GM18861 (cell line): ENCODE measurements around the gene TUBGCP3.
"Not testable (repeated sequence)": the region's sequence is repeated elsewhere in the genome, so short reads cannot be mapped to it uniquely, and the experiment has no call there.

Experiments used
- ATAC-seq: cut with Tn5 transposase; IDR thresholded peaks from one replicate; pipeline ENCODE4 v1.9.1; 2021; ENCODE audit not compliant: unreplicated experiment

Gene TUBGCP3

DNA sequence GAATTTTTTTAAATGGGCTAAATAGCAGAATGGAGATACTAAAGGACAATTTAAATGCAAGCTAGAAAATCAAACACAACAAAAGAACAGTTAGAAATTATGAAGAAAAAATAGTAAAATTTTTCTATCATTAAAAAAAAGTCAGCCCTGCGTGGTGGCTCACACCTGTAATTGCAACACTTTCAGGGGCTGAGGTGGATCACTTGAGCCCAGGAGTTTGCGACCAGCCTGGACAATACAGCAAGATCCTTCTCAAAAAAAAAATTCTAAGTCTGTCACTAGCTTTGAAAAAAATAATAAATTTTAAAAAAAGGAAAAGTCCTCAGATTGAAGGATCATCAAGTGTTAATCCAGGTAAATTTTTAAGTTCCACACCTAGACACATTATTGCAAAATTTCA, 7.7 kb downstream of the TUBGCP3 start:
- no peak for ATAC-seq

DNA sequence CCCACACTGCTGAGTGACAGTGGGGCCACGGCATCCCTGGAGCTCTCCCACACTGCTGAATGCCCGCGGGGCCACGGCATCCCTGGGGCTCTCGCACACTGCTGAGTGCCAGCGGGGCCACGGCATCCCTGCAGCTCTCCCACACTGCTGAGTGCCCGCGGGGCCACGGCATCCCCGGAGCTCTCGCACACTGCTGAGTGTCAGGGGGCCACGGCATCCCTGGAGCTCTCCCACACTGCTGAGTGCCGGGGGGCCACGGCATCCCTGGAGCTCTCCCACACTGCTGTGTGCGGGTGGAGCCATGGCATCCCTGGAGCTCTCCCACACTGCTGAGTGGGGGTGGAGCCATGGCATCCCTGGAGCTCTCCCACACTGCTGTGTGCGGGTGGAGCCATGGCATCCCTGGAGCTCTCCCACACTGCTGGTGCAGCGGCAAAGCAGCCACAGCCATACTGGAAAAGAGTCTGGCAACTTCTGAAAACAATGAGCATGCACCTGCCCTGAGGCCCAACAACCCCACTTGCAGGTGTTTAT, 8.6 kb downstream of the TUBGCP3 start:
- no peak for ATAC-seq

DNA sequence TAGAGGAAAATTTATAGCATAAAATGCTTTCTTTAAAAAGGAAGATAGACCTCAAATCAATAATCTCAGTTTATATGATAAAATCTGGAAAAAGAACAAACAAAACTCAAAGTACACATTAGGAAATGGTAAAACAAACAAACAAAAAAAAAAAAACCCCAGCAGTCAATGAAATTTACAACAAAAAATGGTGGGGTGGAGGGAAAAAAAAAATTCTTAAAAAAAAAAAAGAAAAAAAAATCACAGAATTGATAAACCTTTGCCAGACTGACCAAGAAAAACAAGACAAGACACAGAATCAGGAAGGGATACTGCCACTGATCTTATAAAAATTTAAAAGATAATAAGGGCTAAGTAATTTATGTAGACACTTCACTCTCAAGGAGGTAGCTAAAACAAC, 11.2 kb downstream of the TUBGCP3 start:
- no peak for ATAC-seq

DNA sequence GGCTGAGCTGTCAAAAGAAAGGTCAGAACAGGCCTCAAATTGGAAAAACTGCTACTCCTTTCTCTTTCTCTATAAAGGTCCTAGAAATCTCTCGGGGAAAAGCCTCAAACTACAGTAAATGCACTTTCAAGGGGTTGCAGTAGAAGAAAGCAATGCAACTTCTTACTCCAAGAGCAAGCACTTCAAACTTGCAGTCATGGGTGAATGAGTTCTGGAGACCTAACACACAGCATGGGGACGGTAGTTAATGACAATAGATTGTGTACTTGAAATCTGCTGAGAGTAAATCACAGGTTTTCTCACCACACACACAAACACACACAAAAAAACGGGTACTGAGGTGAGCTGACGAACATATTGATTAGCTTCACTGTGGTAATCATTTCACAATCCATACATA, 11.8 kb downstream of the TUBGCP3 start:
- no peak for ATAC-seq

DNA sequence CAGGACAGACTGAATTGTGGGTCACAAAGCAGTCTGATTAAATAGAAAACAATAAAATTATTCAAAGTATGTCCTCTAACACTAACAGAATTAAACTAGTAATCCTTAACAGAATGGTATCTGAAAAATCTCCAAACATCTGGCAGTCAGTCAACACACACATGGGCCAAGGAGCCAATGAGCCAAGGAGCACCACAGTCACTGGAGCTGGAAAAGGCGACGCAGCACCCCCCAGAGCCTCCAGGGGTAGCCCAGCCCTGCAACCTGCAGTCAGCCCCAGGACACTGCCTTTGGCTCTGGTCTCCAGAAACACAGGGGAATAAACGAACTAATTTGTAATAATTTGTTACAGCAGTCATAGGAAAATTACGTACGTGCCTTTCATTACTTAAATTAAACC, 12.3 kb downstream of the TUBGCP3 start:
- ATAC-seq, result no peak

DNA sequence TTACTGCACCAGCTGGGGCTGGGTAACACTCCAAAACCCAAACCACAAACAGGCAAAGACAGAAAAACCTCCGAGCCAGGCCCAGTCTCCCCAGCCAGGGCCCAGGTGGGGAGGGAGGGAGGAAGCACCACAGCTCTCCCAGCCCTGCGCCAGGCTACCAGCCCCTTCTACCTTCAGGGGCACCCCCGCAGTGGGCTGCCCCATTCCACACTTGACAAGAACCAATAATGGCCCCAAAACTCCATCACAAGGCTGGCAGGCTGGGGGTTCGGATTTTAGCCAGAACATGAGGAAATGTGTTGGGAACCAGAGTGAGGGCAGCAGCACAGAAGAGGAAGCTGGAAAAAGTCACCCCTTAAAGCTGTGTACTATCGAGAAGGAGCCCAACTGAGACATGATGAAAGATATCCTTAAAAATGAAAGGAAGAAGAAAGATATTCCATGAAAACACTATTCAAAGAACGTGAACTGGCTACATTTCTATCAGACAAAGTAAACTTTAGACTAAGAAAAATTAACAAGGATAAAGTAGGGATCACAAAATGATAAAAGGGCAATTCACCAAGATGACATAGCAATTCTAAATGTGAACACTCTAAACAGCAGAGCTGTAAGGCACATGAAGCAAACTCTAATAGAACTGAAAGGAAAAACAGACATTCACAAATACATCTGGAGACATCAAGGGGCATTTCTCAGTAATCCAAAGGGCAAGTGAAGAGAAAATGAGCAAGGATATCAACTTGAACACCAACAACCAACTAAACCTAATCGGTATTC, 12.9 kb downstream of the TUBGCP3 start:
- ATAC-seq, result peak; percentile 40

DNA sequence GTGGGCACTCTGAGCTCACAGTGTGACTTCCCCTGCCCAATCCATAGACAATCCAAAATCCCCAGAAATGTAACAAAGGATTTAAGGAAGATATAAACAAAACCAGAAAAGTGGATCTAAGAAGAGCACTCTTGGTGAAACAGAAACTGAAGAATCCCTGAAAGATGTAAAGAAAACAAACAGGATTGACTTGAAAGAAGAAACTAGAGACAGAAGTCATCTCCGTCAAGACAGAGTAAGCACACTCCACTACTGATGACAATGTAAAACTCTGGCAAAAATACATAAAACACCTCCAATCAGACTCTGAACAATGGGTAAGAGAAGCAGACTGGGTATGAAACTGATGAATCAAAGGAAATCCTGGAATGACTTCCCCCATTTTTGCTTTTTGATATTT, 13.5 kb downstream of the TUBGCP3 start:
- peak; percentile 46 for ATAC-seq

DNA sequence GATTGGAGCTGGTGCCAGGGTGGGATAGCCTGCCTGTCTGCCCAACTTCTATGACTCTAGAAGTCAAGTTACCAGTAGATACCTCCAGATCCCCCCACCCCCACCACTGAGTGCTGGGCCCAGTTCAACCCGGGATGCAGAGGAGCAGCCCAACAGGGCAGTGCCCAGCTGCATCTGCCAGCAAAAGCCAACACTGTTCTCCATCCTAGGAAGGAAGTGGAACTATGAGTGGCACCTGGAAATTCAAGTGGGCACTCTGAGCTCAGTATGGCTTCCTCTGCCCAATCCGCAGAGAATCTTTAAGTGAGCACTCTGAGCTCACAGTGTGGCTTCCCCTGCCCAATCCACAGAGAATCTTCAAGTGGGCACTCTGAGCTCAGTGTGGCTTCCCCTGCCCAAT, 14.2 kb downstream of the TUBGCP3 start:
- ATAC-seq, result no peak

DNA sequence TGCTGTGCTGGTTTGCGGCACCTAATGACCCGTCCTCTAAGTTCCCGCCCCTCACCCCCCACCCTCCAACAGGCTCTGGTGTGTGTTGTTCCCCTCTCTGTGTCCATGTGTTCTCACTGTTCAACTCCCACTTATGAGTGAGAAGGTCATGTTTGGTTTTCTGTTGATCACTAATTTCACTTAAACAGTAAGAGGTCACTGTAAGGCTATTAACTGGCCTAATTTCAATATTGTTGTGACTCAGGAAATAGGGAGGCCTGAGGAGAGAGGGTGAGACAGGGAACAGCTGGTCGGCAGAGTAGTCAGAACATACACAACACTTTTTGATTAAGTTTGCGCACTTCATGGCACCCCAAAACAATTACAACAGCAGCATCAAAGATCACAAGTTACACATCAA, 15.6 kb downstream of the TUBGCP3 start:
- ATAC-seq, result no peak

DNA sequence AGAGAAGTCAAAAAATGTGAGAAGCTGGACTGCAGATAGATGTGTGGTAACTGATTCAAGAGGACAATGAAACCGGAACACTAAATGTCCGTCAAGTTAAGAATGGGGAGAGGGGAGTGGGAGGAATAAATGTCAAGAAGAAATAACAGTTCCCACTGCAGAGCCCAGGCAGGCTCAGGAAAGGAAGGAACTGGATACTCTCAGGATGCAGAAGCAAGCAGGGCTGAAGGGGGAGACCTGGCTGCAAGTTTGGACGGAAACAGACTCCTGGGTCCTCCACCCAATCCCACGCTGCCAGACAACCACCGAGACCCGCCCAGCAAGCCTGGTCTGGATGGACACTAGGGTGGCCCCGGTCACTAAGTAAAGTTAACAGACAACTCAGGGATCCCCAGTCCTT, 18.1 kb downstream of the TUBGCP3 start:
- no peak for ATAC-seq

DNA sequence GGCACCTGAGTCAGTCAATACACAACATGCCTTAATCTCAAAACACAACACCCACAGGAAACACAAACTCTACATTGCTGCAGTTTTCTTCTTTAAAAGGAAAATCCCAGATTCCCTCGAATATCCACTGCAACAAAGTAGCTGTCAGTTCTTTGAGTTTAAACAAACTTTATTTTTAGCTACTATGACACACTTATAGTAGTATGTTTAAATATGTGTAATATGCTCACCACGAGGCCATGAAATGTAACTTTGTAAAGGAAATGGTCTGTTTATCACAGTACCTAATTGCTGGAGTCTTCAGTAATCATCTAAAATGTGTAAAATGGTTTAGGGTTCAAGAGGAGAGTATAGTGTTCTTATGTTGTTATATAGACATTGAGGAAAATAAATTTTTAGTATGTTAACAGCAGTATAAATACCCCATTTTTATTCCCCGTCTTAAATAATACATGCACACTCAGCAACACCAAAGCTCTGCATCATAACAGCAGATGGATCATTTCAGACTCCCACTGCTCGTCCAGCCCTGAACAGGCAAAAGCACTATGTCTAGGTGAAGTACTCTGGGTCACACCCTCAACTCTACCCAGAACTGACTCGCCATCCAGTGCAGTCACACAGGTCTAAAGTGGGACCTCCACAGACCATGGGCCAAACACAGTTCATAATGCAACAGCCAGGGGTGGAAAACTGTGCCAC, 20.6 kb downstream of the TUBGCP3 start:
- ATAC-seq, result no peak

DNA sequence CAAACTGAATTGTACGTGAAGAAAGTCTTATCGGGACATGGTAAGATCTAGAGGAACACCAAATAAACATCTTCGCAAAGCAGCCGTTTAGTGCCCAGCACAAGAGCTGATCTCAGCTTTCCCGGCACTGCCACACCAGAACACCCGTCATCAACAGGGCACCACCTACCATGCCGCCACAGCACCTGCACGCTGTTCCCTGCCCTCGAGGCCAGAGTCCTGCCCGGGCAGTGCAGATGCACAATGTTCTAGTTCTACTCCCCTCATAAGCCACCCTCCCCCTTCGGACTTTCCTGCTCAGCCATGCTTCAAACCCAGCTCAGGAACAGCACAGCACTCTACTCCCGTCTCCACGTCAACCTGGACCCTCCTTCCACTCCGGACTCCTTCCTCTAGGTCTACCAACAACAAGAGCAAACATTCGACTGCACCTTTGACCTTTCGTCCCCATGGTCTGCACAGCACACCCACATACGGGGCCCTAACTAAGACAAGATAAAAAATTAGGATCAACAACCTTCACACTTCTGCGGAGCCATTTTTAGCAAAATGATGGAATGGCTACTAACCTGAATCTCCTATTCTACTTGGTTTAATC, 25.1 kb downstream of the TUBGCP3 start:
- ATAC-seq, result no peak

DNA sequence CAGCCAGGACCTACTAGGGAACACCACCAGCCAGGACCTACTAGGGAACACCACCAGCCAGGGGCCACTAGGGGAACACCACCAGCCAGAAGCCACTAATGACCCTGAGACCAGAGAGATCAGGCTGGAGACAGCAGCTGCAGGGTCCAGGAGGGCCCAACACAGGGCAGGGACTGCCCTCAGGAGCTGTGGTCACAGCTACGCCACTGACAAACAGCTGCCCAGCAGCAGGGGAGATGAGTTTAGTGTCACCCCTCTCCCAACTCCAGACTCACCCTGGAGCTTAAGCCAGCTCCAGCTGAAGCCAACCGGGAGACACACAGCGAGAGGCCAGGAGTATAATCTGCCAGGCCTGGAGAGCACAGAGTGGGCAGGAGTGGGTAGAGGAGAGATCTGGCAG, 25.7 kb downstream of the TUBGCP3 start:
- ATAC-seq, result no peak

DNA sequence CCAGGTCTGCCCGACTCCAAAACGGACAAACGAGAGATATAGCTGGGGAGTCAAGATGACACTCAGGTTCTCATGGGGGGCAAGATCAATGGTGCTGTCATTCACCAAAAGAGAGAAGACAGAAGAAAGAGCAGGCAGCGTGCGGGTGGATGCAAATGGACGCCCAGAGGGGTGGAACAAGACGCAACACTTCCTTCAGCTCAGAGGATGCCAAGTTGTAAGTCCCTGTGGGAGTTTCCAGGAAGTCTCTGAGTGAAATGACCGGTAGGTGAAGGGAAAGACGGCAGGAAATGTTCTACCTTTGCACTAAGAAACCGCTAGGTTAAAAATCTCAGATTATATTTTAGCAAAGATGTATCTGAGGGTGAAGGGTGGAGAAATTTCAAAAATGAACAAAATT, 26.5 kb downstream of the TUBGCP3 start:
- ATAC-seq, result no peak

DNA sequence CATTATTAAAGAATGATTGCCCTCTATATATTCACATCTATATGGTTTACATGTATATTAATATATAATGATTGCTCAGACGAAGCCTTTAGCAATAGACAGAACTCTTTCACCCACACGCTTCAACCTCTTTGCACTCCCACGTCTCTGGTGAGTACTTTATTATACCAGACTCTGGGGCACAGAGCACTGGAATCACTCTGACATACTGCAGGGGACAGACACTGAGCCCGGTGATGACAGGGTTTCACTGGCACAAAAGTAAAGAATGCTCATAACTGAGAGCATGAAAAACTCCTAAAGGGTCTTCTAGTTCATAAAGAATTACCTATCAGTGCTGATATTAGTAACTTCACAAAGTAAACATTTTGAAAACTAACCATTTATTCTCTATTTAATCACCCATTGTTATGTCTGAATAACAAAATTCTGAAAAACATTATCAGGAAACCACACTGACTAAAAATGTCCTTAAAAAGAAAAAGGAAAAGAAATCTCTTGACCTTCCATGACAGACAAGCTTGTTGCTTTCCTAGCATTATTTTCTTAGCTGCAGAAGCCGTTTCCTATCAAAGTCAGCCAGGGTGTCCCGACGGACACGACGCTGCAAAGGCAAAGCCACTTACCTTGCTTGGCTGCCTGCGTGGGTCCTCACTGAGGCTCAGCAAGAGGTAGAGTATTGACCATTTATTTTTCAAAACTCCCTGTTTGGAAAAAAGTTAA, 29.1 kb downstream of the TUBGCP3 start:
- ATAC-seq, result no peak

DNA sequence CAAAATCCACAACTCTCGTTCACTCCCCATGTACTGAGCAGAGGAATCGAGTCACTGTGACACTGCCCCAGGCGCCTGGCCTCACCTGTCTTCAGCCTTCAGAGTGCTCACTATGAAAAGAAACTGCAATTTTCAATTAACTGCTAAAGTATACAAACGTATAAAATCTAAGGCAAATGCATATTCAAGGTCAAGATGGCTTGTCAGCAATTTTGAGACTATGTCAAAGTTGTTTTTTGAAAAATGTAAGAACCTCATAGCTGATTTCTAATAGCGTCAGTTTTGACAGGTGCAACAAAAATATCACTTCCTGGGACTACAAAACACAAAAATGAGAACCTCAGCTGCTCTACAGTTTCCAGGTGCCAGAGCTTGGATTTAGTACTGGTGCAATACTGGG, 31.4 kb downstream of the TUBGCP3 start:
- no peak for ATAC-seq

DNA sequence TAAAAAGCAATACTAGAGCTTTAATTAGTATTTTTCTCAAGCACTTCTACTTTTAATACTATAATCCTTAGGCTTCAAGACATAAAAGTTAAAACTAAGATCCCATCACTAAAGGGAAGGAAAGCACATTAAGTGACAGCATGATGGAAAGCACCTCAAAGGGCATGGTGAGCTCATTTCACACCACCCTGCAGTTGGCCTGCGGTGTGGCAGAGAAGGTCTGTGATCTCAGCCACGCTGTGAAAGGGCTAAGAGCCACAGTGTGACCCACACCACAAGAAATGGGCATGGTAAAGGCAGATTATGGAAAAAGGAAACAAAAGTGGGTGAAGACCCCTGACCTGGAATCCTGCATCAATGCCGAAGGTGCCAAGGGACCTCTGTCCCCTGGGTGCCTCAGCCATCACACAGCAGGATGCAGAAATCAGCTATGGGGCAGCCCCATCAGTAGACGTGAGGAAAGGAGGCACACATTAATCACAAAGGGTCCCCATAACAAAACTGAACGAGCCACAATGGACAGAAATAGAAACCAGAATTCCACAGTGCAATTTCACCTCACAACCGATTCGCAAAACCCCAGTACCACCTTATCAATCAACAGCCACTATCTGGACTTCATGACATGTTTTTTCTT, 33.6 kb downstream of the TUBGCP3 start:
- no peak for ATAC-seq

DNA sequence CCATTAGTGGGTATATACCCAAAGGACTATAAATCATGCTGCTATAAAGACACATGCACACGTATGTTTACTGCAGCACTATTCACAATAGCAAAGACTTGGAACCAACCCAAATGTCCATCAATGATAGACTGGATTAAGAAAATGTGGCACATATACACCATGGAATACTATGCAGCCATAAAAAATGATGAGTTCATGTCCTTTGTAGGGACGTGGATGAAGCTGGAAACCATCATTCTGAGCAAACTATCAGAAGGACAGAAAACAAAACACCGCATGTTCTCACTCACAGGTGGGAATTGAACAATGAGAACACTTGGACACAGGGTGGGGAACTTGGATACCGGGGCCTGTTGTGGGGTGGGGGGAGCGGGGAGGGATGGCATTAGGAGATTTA, 39.0 kb downstream of the TUBGCP3 start:
- ATAC-seq, result not testable (repeated sequence)

DNA sequence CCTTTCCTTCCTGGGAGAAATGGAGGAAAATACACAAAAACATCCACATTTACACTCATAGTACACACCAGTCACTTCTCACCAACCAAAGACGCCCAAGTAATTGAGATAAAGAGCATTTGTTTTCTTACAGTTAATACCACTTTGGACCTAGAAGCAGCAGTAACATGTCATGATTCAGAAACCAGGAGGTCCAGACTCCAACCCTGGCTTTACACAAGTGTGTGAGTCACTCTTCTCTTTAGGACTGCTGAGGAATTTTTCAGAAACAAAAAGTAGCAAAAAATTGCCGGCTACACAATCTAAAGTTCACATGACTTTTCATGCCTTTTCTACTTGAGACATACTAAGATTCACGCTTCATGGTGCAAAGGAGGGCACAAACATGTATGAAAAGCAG, 42.1 kb downstream of the TUBGCP3 start:
- ATAC-seq, result no peak

DNA sequence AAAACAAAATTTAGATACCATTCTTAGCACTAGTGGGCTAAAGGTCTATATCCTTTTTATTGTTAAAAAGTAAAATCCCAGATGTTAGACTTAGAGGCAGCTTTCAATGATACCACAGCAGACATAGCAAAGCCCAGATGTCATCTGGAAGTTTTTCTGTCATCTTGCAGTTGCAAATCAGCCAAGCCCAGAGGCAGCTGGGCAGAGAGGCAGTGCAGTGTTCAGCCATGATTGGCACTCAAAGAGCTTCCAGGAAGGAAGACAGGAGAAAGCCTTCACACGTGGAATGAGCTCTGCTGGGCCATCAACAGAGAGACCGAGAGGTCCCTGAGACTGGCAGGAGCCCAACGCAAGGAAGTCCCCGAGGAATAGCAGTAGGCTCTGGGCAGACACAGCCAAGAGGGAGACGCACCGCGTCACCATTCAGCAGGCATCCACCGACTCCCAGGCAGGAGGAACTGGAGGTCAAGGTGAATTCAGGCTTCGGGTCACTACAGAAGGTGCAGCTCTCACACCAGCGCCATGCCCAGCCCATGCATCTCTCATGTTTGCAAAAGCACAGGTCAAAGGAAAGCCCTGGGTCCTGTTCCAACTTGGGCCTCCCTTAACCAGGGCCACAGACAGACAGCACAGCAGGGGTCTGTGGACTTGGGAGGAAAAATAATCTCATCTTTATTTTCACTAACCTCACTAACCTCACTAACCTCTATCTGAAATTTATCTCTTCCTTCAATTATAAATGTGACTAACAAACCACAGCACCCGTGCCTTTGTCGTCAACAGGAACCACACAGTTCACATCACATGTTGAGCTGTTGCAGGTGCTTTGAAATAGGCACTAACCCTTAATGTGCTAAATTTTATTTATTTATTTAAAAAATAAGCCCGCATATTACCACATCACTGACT, 54.9 kb downstream of the TUBGCP3 start:
- ATAC-seq, result no peak
